AG09319 (cell line): ENCODE data around the gene PRKCD.

ENCODE experiments used
- DNase-seq: peaks from one replicate; pipeline ENCODE4 v3.0.0-alpha.2; 2010; ENCODE audit warnings: low read depth; ENCODE audit errors: extremely low read depth
- TF ChIP-seq, protein P1 (sequence below): IDR thresholded peaks from 2 replicates; pipeline ENCODE4 v1.5.1; 2011; ENCODE audit warnings: low read depth, mild to moderate bottlenecking, inconsistent platforms, low read length, moderate library complexity

The PRKCD gene

DNA sequence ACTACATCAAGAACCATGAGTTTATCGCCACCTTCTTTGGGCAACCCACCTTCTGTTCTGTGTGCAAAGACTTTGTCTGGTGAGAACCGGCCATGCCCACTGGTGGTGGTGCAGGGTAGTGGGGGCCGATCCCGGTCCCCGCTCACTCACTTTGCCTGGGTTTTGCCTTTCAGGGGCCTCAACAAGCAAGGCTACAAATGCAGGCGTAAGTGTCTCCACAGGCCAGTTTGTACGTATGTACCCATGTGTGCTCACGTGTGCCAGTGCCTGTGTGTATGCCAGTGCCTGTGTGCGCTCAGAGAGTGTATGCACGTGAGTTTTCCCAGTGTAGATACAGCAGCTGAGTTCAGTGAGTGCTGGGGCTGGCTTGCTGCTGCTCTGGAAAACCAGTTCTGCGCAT lies 20.5 kb downstream of the PRKCD start:
- DNase-seq = no peak

DNA sequence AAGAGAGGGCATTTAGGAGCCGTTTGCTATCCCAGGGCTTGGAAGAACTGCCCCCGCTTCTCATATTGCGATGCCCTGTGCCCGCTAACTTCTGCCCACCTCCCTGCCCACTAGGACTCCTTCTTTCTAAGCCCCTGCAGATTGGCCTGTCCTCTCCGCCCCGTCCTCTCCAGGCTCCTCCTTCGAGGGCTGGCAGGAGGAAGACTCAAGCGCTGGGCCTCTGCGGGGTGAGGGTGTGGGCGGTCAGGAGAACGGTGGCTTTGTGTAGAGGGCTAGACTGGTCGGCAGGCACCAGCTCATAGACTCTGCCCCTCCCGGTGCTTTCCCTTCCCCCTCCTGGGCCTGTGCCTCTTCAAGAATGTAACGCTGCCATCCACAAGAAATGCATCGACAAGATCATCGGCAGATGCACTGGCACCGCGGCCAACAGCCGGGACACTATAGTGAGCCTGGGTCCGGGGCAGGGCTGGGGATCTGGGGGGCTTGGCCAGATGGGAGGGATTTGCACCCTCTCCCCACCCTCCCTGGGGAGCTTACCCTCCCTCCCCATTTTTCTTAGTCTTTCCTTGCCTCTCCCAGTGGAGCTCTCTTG lies 21.9 kb downstream of the PRKCD start:
- TF ChIP-seq, protein P1, sequence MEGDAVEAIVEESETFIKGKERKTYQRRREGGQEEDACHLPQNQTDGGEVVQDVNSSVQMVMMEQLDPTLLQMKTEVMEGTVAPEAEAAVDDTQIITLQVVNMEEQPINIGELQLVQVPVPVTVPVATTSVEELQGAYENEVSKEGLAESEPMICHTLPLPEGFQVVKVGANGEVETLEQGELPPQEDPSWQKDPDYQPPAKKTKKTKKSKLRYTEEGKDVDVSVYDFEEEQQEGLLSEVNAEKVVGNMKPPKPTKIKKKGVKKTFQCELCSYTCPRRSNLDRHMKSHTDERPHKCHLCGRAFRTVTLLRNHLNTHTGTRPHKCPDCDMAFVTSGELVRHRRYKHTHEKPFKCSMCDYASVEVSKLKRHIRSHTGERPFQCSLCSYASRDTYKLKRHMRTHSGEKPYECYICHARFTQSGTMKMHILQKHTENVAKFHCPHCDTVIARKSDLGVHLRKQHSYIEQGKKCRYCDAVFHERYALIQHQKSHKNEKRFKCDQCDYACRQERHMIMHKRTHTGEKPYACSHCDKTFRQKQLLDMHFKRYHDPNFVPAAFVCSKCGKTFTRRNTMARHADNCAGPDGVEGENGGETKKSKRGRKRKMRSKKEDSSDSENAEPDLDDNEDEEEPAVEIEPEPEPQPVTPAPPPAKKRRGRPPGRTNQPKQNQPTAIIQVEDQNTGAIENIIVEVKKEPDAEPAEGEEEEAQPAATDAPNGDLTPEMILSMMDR = no peak
- DNase-seq = no peak

More for the DNA sequence above, 20.5 kb downstream of the PRKCD start:
- TF ChIP-seq, protein P1 = no peak

DNA sequence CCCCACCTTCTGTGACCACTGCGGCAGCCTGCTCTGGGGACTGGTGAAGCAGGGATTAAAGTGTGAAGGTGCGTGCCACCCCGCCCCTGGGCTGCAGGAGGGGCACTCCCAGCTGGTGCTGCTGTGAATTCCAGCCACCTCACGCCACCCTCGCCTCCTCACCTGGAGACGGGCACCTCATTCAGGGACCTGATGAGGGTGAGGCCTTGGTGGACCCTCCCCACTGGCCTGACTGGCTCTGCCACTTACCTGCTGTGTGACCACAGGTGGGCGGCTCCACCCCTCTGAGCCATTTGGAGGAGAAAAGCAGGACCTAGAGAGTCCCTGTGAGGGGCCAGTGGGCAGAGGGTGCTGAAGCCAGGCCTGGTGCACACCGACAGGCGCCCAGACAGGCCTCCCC lies 22.5 kb downstream of the PRKCD start:
- no peak for DNase-seq
- TF ChIP-seq, protein P1 = no peak

DNA sequence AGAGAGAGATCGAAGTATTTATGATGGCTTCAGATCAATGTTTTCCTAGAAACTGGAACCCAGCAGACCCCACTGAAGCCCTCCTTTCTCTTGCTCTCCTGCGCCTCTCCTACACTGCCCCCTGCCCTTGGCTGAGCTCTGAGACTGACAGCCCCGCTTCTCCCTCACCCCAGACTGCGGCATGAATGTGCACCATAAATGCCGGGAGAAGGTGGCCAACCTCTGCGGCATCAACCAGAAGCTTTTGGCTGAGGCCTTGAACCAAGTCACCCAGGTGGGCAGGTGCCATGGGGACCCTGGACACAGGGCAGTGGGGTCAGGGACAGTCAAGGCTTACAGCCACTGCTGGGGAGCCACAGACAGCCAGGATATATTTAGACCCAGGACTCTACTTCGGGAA lies 23.7 kb downstream of the PRKCD start:
- no peak for DNase-seq
- TF ChIP-seq, protein P1 = no peak

DNA sequence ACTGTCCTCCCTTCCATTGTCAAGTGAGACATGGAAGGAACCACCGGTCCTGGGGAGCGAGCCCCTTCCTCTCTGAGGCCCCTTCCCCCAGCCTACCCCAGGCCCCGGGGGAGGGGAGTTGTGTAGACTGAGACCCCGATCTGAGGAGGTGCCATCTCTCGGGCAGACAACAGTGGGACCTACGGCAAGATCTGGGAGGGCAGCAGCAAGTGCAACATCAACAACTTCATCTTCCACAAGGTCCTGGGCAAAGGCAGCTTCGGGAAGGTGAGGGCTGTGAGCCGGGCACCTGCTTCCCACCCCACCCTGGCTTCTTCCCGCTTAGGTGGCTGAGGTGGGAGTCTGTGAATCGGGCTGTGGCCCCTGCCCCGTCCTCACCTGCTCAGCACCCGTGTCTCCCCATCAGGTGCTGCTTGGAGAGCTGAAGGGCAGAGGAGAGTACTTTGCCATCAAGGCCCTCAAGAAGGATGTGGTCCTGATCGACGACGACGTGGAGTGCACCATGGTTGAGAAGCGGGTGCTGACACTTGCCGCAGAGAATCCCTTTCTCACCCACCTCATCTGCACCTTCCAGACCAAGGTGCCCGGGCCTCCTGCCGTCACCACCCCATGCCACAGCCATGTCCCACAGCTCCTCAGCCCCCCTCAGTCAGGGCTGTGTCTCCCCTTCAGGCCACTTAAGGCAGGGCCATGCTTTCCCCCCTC lies 24.9 kb downstream of the PRKCD start:
- DNase-seq = no peak
- TF ChIP-seq, protein P1 = no peak

DNA sequence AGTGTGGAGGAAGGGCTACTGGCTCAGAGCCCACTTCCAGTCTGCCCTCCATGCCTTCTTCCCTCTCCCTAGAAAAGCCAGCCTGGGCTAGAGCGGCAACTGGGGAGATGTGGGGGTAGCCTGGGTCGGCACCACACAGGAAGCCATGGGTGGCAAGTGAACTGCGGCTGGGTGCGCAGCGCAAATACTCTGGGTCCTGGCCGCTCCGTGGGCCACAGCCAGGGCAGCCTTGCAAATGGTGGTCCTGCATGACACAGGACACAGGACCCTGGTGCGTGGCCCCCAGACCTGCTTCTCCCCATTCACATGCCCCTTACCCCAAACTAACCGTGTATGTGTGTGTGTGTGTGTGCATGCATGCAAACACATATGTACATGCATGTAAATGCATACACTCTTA lies 25.7 kb downstream of the PRKCD start:
- TF ChIP-seq, protein P1 = no peak
- no peak for DNase-seq

DNA sequence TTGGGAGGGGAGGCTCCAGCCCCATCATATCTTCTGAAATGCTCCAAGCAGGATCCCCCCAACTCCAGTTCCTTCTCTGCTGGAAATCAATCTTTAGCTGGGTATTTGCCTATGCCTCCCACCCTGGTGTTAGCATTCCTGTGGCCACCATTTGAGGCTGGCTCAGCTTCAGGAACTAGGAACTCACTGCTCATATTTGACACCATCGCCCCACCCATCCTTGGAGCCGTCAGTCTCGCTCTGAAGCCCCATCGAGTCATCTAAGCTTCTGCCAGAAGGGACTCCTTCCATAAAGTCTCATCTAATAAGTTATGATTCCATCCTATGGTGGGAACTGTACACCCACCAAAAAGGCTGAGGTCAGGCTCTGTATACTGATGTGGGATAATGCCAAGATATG lies 26.4 kb downstream of the PRKCD start:
- TF ChIP-seq, protein P1 = no peak
- no peak for DNase-seq
